ENCODE measurements around the gene TNS3.

Gene TNS3

GRCh38 chr7:47525066-47525623 is 56.8 kb downstream of the TNS3 start:
- DNase-seq (ENCODE audit: insufficient read length, low spot score) (no peak), FAIRE-seq (no peak)
- TF ChIP-seq, protein P1, sequence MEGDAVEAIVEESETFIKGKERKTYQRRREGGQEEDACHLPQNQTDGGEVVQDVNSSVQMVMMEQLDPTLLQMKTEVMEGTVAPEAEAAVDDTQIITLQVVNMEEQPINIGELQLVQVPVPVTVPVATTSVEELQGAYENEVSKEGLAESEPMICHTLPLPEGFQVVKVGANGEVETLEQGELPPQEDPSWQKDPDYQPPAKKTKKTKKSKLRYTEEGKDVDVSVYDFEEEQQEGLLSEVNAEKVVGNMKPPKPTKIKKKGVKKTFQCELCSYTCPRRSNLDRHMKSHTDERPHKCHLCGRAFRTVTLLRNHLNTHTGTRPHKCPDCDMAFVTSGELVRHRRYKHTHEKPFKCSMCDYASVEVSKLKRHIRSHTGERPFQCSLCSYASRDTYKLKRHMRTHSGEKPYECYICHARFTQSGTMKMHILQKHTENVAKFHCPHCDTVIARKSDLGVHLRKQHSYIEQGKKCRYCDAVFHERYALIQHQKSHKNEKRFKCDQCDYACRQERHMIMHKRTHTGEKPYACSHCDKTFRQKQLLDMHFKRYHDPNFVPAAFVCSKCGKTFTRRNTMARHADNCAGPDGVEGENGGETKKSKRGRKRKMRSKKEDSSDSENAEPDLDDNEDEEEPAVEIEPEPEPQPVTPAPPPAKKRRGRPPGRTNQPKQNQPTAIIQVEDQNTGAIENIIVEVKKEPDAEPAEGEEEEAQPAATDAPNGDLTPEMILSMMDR (IDR thresholded peaks at IDR 0.05; ENCODE audit: insufficient read depth, missing control alignments), result no peak

- FAIRE-seq (no peak), DNase-seq (ENCODE audit: insufficient read length, low spot score) (no peak)
- TF ChIP-seq, protein P1 (IDR thresholded peaks at IDR 0.05; ENCODE audit: insufficient read depth, missing control alignments), result no peak
Measured at GRCh38 chr7:47523401-47523800, 58.5 kb downstream of the TNS3 start.

DNA sequence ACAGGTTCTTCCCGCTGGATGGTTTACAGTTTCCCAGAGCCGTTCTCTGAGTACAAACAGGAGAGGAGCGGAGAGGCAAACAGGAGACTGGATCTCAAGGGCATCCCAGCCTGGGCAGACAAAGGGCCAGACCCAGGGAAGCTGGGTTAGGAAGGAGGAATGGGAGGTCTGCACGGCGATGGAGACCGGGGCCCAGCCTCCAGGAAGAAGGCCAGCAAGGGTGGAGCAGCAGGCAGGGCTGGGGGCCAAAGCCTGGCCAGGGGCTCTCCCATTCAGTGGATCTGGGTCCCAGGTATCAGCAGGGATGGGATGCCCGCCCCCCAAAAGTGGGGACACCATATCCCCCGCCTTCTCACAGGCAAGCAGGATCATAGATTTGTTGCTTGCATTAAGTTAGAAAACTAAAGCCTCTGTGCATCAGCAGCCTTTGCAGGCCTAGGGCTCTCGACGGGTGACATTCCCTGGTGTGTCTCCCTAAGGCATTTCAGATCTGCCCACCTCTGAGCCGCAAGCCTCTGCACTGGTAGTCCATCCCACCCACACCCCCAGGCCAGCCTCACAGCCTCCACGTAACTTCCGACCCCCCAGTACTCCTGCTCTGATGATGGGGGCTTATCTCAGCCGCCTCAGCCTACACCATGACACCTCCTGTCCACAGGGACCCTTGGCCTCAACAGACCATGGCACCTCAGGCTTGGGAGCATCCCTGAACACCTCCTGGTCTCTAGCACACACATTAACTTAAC is 59.9 kb downstream of the TNS3 start:
- FAIRE-seq (no peak), DNase-seq (ENCODE audit: insufficient read length, low spot score) (no peak)
- TF ChIP-seq, protein P1 (IDR thresholded peaks at IDR 0.05; ENCODE audit: insufficient read depth, missing control alignments), result no peak

- DNase-seq (ENCODE audit: insufficient read length, low spot score), result no peak
- no peak for FAIRE-seq
- TF ChIP-seq, protein P1 (IDR thresholded peaks at IDR 0.05; ENCODE audit: insufficient read depth, missing control alignments), result no peak
Measured at GRCh38 chr7:47521011-47521795, 60.7 kb downstream of the TNS3 start.

DNA sequence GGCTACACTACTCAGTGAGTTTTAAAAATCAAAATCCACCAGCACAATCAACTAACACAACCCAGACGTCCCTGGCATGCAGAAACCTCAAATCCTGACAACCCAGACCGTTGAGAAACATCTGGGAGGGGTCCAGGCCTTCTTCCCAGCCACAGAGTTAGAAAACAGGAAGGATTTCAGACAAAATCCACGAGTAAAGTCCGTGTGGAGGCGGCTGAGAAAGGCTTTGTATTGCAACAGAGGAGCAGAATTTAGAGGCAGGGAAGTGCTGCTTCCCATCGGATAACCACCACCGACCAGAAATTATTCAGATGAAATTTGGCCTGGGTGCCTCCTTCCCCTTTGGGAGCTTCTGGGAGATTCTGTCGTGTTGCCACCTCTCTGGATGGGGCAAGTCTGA is 61.5 kb downstream of the TNS3 start:
- no peak for DNase-seq (ENCODE audit: insufficient read length, low spot score)
- no peak for FAIRE-seq
- TF ChIP-seq, protein P1 (IDR thresholded peaks at IDR 0.05; ENCODE audit: insufficient read depth, missing control alignments), result no peak

GRCh38 chr7:47518827-47519226 is 63.1 kb downstream of the TNS3 start:
- DNase-seq (ENCODE audit: insufficient read length, low spot score) (no peak), FAIRE-seq (no peak)
- TF ChIP-seq, protein P1 (IDR thresholded peaks at IDR 0.05; ENCODE audit: insufficient read depth, missing control alignments), result no peak

Data from D721Med (cell line).